ENCODE results near the gene ASPSCR1.
A peak's percentile ranks its signal among the peaks of the same experiment; 100 is the strongest.

- TF ChIP-seq, protein P1, sequence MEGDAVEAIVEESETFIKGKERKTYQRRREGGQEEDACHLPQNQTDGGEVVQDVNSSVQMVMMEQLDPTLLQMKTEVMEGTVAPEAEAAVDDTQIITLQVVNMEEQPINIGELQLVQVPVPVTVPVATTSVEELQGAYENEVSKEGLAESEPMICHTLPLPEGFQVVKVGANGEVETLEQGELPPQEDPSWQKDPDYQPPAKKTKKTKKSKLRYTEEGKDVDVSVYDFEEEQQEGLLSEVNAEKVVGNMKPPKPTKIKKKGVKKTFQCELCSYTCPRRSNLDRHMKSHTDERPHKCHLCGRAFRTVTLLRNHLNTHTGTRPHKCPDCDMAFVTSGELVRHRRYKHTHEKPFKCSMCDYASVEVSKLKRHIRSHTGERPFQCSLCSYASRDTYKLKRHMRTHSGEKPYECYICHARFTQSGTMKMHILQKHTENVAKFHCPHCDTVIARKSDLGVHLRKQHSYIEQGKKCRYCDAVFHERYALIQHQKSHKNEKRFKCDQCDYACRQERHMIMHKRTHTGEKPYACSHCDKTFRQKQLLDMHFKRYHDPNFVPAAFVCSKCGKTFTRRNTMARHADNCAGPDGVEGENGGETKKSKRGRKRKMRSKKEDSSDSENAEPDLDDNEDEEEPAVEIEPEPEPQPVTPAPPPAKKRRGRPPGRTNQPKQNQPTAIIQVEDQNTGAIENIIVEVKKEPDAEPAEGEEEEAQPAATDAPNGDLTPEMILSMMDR (IDR thresholded peaks at IDR 0.05), result peak in 2 of 6 experiments; percentile 12 to 32
- TF ChIP-seq POLR2A (IDR thresholded peaks at IDR 0.05), result no peak
Measured at GRCh38 chr17:81961087-81961511, 16.3 kb upstream of the ASPSCR1 start, which contains the start of gene NOTUM.
